ENCODE results near the gene ELOVL4. TPM values are rescaled to one million over a fixed set of nuclear protein-coding genes. Genes with fewer than 3 reads are reported as not detected.

The ELOVL4 gene
- total RNA-seq, 2 experiments from 2014 or later, result 1.6 to 2.1 TPM

- peaks cover 3% of the 10 kb centered on the region for H3K4me1 Mint-ChIP-seq
- DNase-seq, result no peak
- no peak overlapping the region for H3K27ac Mint-ChIP-seq
Observed at GRCh38 chr6:79895382-79896074, 51.8 kb downstream of the ELOVL4 start.

GRCh38 chr6:79894939-79895338 lies 52.4 kb downstream of the ELOVL4 start:
- H3K27me3 Mint-ChIP-seq, result peaks cover 13% of the 10 kb centered on the region
- no peaks in the 10 kb centered on the region for H3K36me3 Mint-ChIP-seq
- H3K9me3 Mint-ChIP-seq (ENCODE audit: low read depth), result no peaks in the 10 kb centered on the region
- H3K4me3 Mint-ChIP-seq, result no peak overlapping the region
- ATAC-seq, result no peak
- peaks cover 3% of the 10 kb centered on the region for H3K4me1 Mint-ChIP-seq
- CTCF ChIA-PET, result no interaction called here
- DNase-seq, result no peak
- H3K27ac Mint-ChIP-seq, result no peak overlapping the region

More at GRCh38 chr6:79895382-79896074, 51.8 kb downstream of the ELOVL4 start:
- Mint-ChIP-seq H3K27me3 (peaks cover 9% of the 10 kb centered on the region), H3K36me3 (no peaks in the 10 kb centered on the region), H3K4me3 (no peak overlapping the region), H3K9me3 (ENCODE audit: low read depth) (no peaks in the 10 kb centered on the region)
- CTCF ChIA-PET, result interaction anchor here (1.1 kb wide), 1 partner anchor 27 kb away, joined by 3 read pairs; no protein-coding TSS in a partner anchor
- no peak for ATAC-seq

- no peak for ATAC-seq
- H3K4me3 Mint-ChIP-seq, result no peak overlapping the region
Observed at GRCh38 chr6:79888587-79888986, 58.8 kb downstream of the ELOVL4 start.

GRCh38 chr6:79878142-79878748 lies 69.1 kb downstream of the ELOVL4 start:
- CTCF ChIA-PET, result interaction anchor here (2.0 kb wide), 1 partner anchor 9 kb away, joined by 7 read pairs; no protein-coding TSS in a partner anchor
- Mint-ChIP-seq H3K9me3 (ENCODE audit: low read depth) (no peaks in the 10 kb centered on the region), H3K27me3 (peaks cover 43% of the 10 kb centered on the region), H3K36me3 (peaks cover 2% of the 10 kb centered on the region), H3K4me1 (no peaks in the 10 kb centered on the region), H3K4me3 (no peak overlapping the region), H3K27ac (no peak overlapping the region)
- DNase-seq (no peak), ATAC-seq (no peak)

More at GRCh38 chr6:79888587-79888986, 58.8 kb downstream of the ELOVL4 start:
- no peaks in the 10 kb centered on the region for H3K36me3 Mint-ChIP-seq
- no peaks in the 10 kb centered on the region for H3K9me3 Mint-ChIP-seq (ENCODE audit: low read depth)
- CTCF ChIA-PET, result interaction anchor here (1.1 kb wide), 1 partner anchor 19 kb away, joined by 3 read pairs; no protein-coding TSS in a partner anchor
- no peak for DNase-seq
- no peaks in the 10 kb centered on the region for H3K4me1 Mint-ChIP-seq
- no peak overlapping the region for H3K27ac Mint-ChIP-seq
- H3K27me3 Mint-ChIP-seq, result peaks cover 48% of the 10 kb centered on the region

GRCh38 chr6:79874531-79875134 lies 72.7 kb downstream of the ELOVL4 start:
- ATAC-seq (no peak), DNase-seq (no peak)
- Mint-ChIP-seq H3K4me1 (peaks cover 5% of the 10 kb centered on the region), H3K4me3 (no peak overlapping the region), H3K36me3 (no peaks in the 10 kb centered on the region), H3K27me3 (peaks cover 40% of the 10 kb centered on the region), H3K27ac (no peak overlapping the region), H3K9me3 (ENCODE audit: low read depth) (no peaks in the 10 kb centered on the region)
- CTCF ChIA-PET, result no interaction called here

- DNase-seq (no peak), ATAC-seq (no peak)
- no peaks in the 10 kb centered on the region for H3K36me3 Mint-ChIP-seq
- H3K27ac Mint-ChIP-seq, result no peak overlapping the region
- peaks cover 40% of the 10 kb centered on the region for H3K27me3 Mint-ChIP-seq
- H3K9me3 Mint-ChIP-seq (ENCODE audit: low read depth), result no peaks in the 10 kb centered on the region
- CTCF ChIA-PET, result no interaction called here
- peaks cover 13% of the 10 kb centered on the region for H3K4me1 Mint-ChIP-seq
- no peak overlapping the region for H3K4me3 Mint-ChIP-seq
Observed at GRCh38 chr6:79872986-79873385, 74.4 kb downstream of the ELOVL4 start.

- Mint-ChIP-seq H3K27me3 (peaks cover 39% of the 10 kb centered on the region), H3K36me3 (no peaks in the 10 kb centered on the region), H3K4me3 (no peak overlapping the region), H3K4me1 (peaks cover 14% of the 10 kb centered on the region), H3K27ac (no peak overlapping the region), H3K9me3 (ENCODE audit: low read depth) (no peaks in the 10 kb centered on the region)
- DNase-seq (no peak), ATAC-seq (no peak)
- CTCF ChIA-PET, result no interaction called here
Observed at GRCh38 chr6:79872303-79872702, 75.0 kb downstream of the ELOVL4 start.

DNA sequence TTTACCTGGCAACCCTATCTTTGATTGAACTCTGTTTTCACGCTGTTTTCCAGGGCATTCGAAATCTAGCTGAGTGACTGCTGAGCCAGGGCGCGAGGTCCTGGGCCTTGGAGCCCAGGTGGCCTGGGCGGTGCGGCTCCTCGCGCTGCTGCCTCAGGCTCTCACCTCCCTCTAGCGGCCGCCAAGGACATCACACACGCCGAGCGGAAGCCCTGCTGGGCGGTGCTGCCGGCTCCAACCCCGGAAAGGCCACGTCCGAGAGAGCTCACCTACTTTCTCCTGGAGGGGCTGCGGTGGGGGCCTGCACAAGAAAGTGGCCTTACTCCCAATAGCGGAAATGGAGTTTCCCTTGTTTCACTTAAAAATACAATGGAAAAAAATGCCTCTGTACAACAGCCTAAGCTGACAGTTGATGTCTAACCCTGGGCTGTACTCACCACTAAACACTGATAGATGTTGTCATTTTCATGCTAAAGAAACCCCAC lies 77.7 kb downstream of the ELOVL4 start:
- H3K9me3 Mint-ChIP-seq (ENCODE audit: low read depth), result no peaks in the 10 kb centered on the region
- H3K36me3 Mint-ChIP-seq, result no peaks in the 10 kb centered on the region
- peaks cover 21% of the 10 kb centered on the region for H3K27me3 Mint-ChIP-seq
- DNase-seq (peak; percentile 88), ATAC-seq (peak; percentile 100)
- H3K27ac Mint-ChIP-seq, result peak overlapping the region; percentile 62
- peak overlapping the region; percentile 23 for H3K4me3 Mint-ChIP-seq
- CTCF ChIA-PET, result interaction anchor here (0.7 to 4.5 kb wide), 23 partner anchors 9 to 299 kb away, joined by 3 to 44 read pairs (median 4); partner anchors contain the start of gene ELOVL4
- H3K4me1 Mint-ChIP-seq, result peaks cover 14% of the 10 kb centered on the region

GRCh38 chr6:79869184-79869583 lies 78.2 kb downstream of the ELOVL4 start:
- peaks cover 14% of the 10 kb centered on the region for H3K4me1 Mint-ChIP-seq
- ATAC-seq (no peak), DNase-seq (no peak)
- H3K4me3 Mint-ChIP-seq, result no peak overlapping the region
- no peaks in the 10 kb centered on the region for H3K9me3 Mint-ChIP-seq (ENCODE audit: low read depth)
- CTCF ChIA-PET, result interaction anchor here (0.9 to 4.5 kb wide), 23 partner anchors 9 to 299 kb away, joined by 3 to 44 read pairs (median 4); partner anchors contain the start of gene ELOVL4
- no peaks in the 10 kb centered on the region for H3K36me3 Mint-ChIP-seq
- H3K27me3 Mint-ChIP-seq, result peaks cover 18% of the 10 kb centered on the region
- no peak overlapping the region for H3K27ac Mint-ChIP-seq

DNA sequence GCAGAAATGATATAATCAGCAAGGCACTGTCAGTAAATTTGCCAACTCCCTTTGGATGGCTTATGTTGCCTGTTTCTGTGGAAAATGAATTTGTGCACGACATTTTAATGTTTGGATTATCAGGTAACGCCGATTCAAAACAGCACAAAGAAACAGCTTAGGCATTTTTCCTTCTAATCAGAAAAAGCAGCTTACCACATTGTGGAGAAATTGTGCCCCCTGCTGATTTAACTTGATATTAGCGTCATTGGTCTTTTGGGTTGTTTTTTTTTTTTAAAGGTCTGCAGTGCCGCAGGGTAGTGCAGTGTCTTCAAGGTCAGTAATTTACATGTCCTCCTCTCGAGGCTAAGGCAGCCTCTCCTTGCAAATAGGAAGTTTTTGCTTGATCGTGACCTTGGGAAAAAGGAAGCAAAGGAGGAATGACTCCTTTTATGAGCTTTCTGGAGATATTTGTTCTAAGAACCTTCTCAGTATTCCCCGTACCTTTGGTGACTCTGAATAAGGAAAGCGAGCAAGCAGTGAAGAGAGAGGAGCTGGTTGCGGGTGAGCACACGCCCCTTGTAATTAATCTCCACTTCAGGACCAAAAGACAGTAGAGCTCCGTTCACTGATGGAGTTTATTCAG lies 79.1 kb downstream of the ELOVL4 start:
- ATAC-seq (no peak), DNase-seq (peak; percentile 45)
- Mint-ChIP-seq H3K27me3 (peaks cover 16% of the 10 kb centered on the region), H3K27ac (no peak overlapping the region), H3K36me3 (no peaks in the 10 kb centered on the region), H3K4me1 (peaks cover 14% of the 10 kb centered on the region), H3K4me3 (no peak overlapping the region), H3K9me3 (ENCODE audit: low read depth) (no peaks in the 10 kb centered on the region)
- CTCF ChIA-PET, result interaction anchor here (0.5 to 4.5 kb wide), 23 partner anchors 8 to 297 kb away, joined by 3 to 44 read pairs (median 4); partner anchors contain the start of gene ELOVL4

Other genes with a start within 250 kb of the ELOVL4 start
- gene TTK, start 57.1 kb upstream of the ELOVL4 start, total RNA-seq, result 10 to 100 TPM; 36.7 to 40.1 TPM
- 10 to 100 TPM; 13.9 to 16.8 TPM for gene BCKDHB, start 159.1 kb upstream of the ELOVL4 start, total RNA-seq

Data from activated CD8-positive, alpha-beta memory T cell treated with anti-CD3 and anti-CD28 coated beads, Interleukin-2, amount 10 ng/mL, durations not matched to agents 7 days and 5 days (primary cell).